Pons (tissue), 1 donor: ENCODE results near the gene DAPK3.
"Not testable (repeated sequence)": the region's sequence is repeated elsewhere in the genome, so short reads cannot be mapped to it uniquely, and the experiment has no call there.

Experiments
- DNase-seq: peaks from one replicate; pipeline ENCODE4 v3.0.0-alpha.2; 2016; ENCODE audit warnings: low spot score

DAPK3 gene

GRCh38 chr19:3970808-3971598 is at the start of gene DAPK3:
DAPK3 (minus strand) TSS chr19:3971099; CDS start chr19:3969735, 1,364 bp downstream.
- peak; percentile 97 for DNase-seq

GRCh38 chr19:4019578-4019977 is 48.7 kb upstream of the DAPK3 start:
- DNase-seq = no peak

DNA sequence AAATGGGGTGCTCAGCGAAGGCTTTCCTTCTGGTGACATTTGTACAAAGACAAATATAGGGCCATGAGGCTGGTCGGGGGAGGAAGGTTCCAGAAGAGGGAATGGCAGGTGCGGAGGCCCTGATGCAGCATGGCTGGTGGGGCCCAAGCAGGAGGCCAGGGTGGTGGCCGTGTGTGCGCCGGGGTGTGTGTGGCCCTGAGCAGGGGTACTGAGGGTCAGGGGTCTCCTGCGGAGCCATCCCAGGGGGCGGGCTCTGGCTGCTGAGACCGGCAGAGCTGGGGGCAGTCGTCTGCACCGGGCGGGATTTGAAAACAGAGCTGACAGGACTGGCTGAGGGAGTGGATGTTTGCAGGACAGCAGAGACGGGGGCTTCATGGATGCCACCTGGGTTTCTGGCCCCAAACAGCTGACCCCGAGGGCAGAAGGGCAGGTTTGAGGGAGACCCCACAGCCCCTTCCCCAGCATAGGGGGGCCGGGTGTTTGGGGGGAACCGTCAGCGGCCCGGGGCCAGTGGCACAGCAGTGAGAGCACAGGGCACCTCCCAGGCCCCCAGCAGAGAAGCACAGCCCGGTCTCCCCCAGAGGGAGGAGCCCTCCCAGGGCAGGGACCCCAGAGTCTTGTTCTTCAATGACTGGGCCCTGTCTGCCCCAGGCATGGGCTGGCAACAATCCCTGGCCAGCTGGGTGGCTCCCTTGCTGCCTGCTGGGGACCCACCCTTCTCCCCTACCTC is 48.0 kb upstream of the DAPK3 start:
- DNase-seq = no peak

DNA sequence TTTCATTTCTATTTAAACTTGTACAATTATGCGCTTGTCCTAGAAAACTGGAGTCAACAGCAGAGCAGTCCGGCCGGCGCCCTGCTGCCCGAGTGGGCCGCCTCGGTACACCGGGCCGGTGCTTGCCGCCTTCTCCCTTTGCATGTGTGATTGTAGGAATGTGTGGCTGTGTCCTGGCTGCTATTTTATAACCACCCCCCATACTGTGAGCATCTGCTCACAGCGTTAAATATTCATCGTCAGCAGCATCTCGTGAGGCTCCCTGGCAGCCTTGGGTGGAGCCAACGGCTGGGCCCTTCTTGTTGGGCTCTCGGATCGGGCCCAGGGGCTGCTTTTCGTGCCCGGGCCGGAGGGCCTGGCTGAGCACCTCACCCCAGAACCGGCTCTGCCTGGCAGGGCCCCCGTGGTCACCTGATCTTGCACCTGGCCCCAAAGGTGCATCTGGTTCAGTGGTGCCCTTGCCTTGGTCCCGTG is 47.3 kb upstream of the DAPK3 start:
- DNase-seq = no peak

GRCh38 chr19:4016903-4017638 is 46.2 kb upstream of the DAPK3 start:
- DNase-seq = no peak

GRCh38 chr19:4016486-4016885 is 45.6 kb upstream of the DAPK3 start:
- DNase-seq = peak; percentile 95

DNA sequence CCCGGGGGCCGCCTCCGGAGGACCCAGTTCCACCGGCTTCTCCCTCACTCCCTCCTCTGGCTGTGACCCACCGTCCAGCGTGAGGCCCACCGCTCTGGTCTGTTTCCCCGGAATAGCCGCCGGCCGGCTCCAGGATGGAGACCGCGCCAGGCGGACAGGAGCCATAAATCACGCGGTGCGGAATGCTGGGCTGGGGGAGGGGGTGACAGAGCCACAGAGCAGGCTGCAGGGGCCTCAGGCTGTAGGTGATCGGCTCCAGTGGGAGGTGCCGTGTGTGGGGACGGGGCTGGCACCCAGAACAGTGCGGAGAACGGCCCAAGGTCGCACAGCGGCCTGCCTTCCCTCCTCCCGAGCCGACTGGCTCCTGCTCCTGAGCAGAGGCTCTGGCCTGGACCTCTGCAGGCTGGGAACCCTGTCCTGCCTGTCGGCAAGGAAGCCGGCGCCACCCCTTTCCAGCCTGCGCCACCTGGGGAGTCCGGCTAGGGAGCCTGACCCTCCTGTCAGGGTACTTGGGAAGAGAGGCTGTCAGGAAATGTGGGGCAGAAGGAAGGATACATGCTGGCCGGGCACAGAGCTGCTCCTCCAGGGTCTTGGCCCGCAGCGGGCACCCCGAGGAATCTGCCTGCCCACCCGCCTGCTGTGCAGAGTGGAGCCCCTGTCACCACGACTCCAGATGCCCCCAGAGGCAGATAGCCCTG is 45.0 kb upstream of the DAPK3 start:
- no peak for DNase-seq

DNA sequence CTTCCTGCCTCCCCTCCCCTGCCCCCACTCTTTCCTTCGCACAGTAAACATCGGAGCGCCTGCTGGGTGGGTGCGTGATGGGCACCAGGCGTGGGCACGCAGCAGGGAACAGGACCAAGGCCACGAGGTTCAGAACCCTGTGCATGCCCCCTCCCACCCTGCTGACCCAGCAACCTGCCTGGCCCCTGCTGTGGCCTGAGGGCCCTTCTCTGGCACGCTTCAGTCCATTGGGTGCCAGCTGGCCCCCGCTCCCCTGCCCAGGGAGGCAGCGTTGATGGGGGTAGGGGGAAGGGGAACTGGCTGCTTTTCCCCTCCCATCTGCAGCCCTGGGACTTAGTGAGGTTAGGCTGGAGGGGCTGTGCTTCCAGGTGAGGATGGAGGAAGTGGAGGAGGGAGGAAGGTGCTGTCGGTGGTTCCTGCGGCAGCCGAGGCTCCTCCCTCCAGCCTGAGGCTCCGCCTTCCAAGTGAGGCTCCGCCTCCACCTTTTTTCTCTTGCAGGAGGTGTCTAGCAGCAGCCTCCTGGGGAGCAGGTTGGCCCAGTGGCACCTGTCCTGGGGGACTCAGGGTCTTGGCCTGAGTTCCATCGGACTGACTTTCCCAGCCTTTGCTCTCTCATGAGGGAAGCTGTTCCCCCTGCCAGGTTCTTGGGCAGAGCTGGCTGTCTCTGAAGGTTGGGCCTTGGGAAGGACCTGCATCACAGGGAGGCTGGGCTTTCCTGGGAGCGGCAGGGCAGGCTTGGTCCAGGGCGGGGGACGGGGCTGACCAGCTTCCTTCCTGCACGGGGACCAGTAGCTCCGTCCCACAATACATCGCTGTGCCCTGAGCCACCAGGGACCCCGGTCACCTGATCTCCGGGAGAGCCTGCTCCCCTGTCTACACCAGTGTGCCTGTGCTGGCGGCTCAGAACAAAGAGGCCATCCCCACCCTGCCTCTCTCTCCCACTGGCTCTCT is 43.9 kb upstream of the DAPK3 start:
- DNase-seq = no peak

DNA sequence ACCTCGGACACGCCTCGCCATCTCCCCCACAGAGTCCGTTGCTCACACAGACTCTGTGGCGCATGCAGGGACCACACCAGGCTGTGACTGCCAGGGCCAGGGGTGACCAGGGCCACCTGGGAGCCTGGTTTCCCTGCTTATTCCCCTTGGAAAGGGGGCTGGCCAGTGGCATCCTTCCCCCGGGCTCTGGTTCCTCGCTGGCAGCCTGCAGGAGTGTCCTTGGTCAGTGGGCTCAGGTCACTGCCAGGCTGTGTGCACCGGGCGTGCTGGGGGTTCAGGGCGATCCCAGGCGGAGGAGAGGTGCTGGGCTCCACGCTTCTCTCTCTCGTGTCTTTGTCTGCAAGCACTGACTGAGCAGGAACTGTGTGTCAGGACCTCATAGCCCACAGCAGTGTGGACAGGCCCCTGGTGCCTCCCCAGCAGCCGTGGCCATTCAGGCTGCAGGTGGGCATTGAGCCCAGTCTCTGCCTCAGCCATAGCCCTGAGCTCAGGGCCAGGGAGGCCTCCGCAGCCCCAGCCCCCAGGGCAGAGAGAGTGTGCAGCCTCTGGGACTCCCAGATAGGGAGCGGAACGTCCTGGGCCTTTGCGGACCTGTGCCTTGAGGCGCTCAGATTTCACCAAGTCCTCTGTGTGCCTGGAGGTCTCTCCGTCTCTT is 43.1 kb upstream of the DAPK3 start:
- no peak for DNase-seq

DNA sequence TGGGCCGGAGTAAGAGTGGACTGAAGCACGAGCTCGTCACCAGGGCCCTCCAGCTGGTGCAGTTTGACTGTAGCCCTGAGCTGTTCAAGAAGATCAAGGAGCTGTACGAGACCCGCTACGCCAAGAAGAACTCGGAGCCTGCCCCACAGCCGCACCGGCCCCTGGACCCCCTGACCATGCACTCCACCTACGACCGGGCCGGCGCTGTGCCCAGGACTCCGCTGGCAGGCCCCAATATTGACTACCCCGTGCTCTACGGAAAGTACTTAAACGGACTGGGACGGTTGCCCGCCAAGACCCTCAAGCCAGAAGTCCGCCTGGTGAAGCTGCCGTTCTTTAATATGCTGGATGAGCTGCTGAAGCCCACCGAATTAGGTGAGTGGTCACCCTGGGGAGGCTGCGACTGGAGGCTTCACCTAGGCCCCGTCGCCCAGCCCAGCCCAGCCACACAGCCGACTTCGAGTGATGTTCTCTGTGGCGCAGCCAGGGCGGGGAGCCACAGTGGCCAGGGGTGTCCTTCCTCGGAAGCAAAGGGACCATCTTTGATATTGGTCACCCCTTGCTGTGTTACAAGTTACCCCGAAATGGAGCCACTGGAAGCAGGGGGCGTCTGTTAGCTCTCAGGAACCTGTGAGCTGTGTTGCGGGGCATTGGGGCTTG is 42.2 kb upstream of the DAPK3 start:
- DNase-seq = no peak

GRCh38 chr19:4012092-4012974 is 41.4 kb upstream of the DAPK3 start:
- no peak for DNase-seq

GRCh38 chr19:4011430-4011829 is 40.5 kb upstream of the DAPK3 start:
- DNase-seq = not testable (repeated sequence)

- no peak for DNase-seq
Measured at GRCh38 chr19:4010808-4011110, 39.9 kb upstream of the DAPK3 start.

- no peak for DNase-seq
Measured at GRCh38 chr19:4009990-4010807, 39.3 kb upstream of the DAPK3 start.

DNA sequence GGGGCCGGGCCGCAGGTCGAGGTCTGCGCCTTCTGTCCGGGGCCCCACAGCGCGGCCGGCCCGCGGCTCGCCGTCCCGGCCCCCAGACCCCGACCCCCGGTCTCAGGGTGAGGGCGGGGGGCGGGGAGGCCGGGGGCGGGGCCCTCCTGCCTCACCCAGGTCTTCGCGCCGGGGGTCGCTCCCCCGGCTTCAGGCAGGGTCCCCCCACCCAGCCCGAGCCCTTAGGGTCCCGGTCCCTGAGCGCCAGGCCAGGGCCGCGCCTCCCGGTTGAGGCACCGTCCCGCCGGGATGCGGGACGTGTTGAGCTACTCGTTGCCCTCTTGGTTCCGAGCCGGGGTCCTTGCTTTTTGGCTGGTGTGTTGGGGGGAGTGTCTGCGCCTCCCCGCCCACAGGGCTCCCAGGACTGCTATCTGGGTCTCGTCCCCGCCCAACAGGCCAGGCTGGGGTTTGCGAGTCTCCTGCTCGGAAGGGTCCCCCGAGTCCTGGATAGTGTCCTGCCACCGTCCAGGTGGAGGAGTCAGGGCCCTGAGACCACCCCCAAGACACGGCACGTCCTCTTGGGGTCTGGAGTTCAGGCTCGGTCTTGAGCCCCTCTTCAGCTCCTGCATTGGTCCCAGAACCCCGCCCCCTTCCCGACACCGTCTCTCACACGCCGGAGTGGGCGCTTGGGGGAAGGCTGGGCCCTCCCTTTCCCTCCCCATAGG is 37.1 kb upstream of the DAPK3 start:
- no peak for DNase-seq

- peak; percentile 92 for DNase-seq
Measured at GRCh38 chr19:4007021-4007835, 36.3 kb upstream of the DAPK3 start, which contains the start of gene PIAS4. PIAS4 (plus strand) TSS chr19:4007736; CDS start chr19:4007761, 25 bp downstream.
